ENCODE results near the gene AP5B1. TPM values are rescaled to one million over a fixed set of nuclear protein-coding genes. Genes with fewer than 3 reads are reported as not detected.

AP5B1 gene
- total RNA-seq, 4 donors from 2014 or later: 24.9 to 33.7 (median 28.2) TPM

- Histone ChIP-seq H3K4me1 (no peaks in the 10 kb centered on the region), H3K27ac (no peak overlapping the region), H3K36me3 (no peaks in the 10 kb centered on the region), H3K4me3 (no peak overlapping the region), H3K27me3 (peaks cover 38% of the 10 kb centered on the region), H3K9me3 (no peaks in the 10 kb centered on the region)
- WGBS, 2 donors (ENCODE audit: low coverage in 1 of 2): 76% methylated on average over 9 of the region's 9 CpGs; no CpG with 5 or more reads in 1 of the 2 donors
- no peak for TF ChIP-seq CTCF (IDR thresholded peaks at IDR 0.05)
- no peak for TF ChIP-seq POLR2AphosphoS5 (IDR thresholded peaks at IDR 0.05)
- TF ChIP-seq POLR2A (IDR thresholded peaks at IDR 0.05): no peak
- TF ChIP-seq EP300 (IDR thresholded peaks at IDR 0.05; ENCODE audit: low read depth): no peak
- intact Hi-C loops (cut with DNase I; ENCODE audit: low total_unique reads) (no loop called here), in situ Hi-C loops (cut with MboI; ENCODE audit: low pct_ligation_motif_present in 1 of 4, low pct_unique_long_range_greater_than_20kb in 1 of 4, low sequenced_read_pairs in 3 of 4) (loop anchor here in 3 of 4 donors (25.0 kb wide), 1 partner anchor 97 kb away; the partner anchor contains the start of genes KAT5 (in 3 of the 3) and RNASEH2C (in 3 of the 3))
- DNase-seq: no peak
Measured at GRCh38 chr11:65809496-65809895, 28.7 kb upstream of the AP5B1 start.

- TF ChIP-seq POLR2AphosphoS5 (IDR thresholded peaks at IDR 0.05) (no peak), POLR2A (IDR thresholded peaks at IDR 0.05) (no peak), CTCF (IDR thresholded peaks at IDR 0.05) (no peak), EP300 (IDR thresholded peaks at IDR 0.05; ENCODE audit: low read depth) (no peak)
- Histone ChIP-seq H3K27ac (no peak overlapping the region), H3K4me1 (no peaks in the 10 kb centered on the region), H3K36me3 (no peaks in the 10 kb centered on the region), H3K4me3 (no peak overlapping the region), H3K9me3 (no peaks in the 10 kb centered on the region), H3K27me3 (peaks cover 44% of the 10 kb centered on the region)
- in situ Hi-C loops (cut with MboI; ENCODE audit: low pct_ligation_motif_present in 1 of 4, low pct_unique_long_range_greater_than_20kb in 1 of 4, low sequenced_read_pairs in 3 of 4): loop anchor here in 3 of 4 donors (25.0 kb wide), 1 partner anchor 97 kb away; the partner anchor contains the start of genes KAT5 (in 3 of the 3) and RNASEH2C (in 3 of the 3)
- no peak for DNase-seq
- intact Hi-C loops (cut with DNase I; ENCODE audit: low total_unique reads): no loop called here
- 68% methylated on average over 20 of the region's 20 CpGs; no CpG with 5 or more reads in 1 of the 2 donors for WGBS, 2 donors (ENCODE audit: low coverage in 1 of 2)
Measured at GRCh38 chr11:65808744-65809341, 28.1 kb upstream of the AP5B1 start.

GRCh38 chr11:65806979-65807378 lies 26.2 kb upstream of the AP5B1 start:
- peaks cover 60% of the 10 kb centered on the region for H3K27me3 ChIP-seq
- no peak for DNase-seq
- in situ Hi-C loops (cut with MboI; ENCODE audit: low pct_ligation_motif_present in 1 of 4, low pct_unique_long_range_greater_than_20kb in 1 of 4, low sequenced_read_pairs in 3 of 4) (loop anchor here in 3 of 4 donors (25.0 kb wide), 1 partner anchor 95 kb away; the partner anchor contains the start of genes KAT5 (in 3 of the 3) and RNASEH2C (in 3 of the 3)), intact Hi-C loops (cut with DNase I; ENCODE audit: low total_unique reads) (no loop called here)
- H3K36me3 ChIP-seq: no peaks in the 10 kb centered on the region
- H3K9me3 ChIP-seq: no peaks in the 10 kb centered on the region
- TF ChIP-seq EP300 (IDR thresholded peaks at IDR 0.05; ENCODE audit: low read depth): no peak
- TF ChIP-seq POLR2AphosphoS5 (IDR thresholded peaks at IDR 0.05): no peak
- TF ChIP-seq POLR2A (IDR thresholded peaks at IDR 0.05): no peak
- no peak for TF ChIP-seq CTCF (IDR thresholded peaks at IDR 0.05)
- H3K4me3 ChIP-seq: no peak overlapping the region
- WGBS, 2 donors (ENCODE audit: low coverage in 1 of 2): 31 to 61% methylated on average over 4 to 6 of the region's 6 CpGs
- no peak overlapping the region for H3K27ac ChIP-seq
- H3K4me1 ChIP-seq: no peaks in the 10 kb centered on the region

GRCh38 chr11:65803797-65804492 lies 23.2 kb upstream of the AP5B1 start:
- in situ Hi-C loops (cut with MboI; ENCODE audit: low pct_ligation_motif_present in 1 of 4, low pct_unique_long_range_greater_than_20kb in 1 of 4, low sequenced_read_pairs in 3 of 4): loop anchor here in 3 of 4 donors (25.0 kb wide), 1 partner anchor 92 kb away; the partner anchor contains the start of genes KAT5 (in 3 of the 3) and RNASEH2C (in 3 of the 3)
- Histone ChIP-seq H3K27ac (no peak overlapping the region), H3K4me1 (no peaks in the 10 kb centered on the region), H3K4me3 (no peak overlapping the region), H3K36me3 (no peaks in the 10 kb centered on the region), H3K9me3 (no peaks in the 10 kb centered on the region), H3K27me3 (peaks cover 78% of the 10 kb centered on the region)
- intact Hi-C loops (cut with DNase I; ENCODE audit: low total_unique reads): no loop called here
- TF ChIP-seq CTCF (IDR thresholded peaks at IDR 0.05) (no peak), EP300 (IDR thresholded peaks at IDR 0.05; ENCODE audit: low read depth) (no peak), POLR2A (IDR thresholded peaks at IDR 0.05) (no peak), POLR2AphosphoS5 (IDR thresholded peaks at IDR 0.05) (no peak)
- WGBS, 2 donors (ENCODE audit: low coverage in 1 of 2): 81 to 82% methylated on average over 3 to 21 of the region's 21 CpGs
- DNase-seq: no peak

Data from transverse colon (tissue), 4 donors.